GM19468 (cell line): ENCODE results near the gene RAB3IP.
"Not testable (repeated sequence)": the region's sequence is repeated elsewhere in the genome, so short reads cannot be mapped to it uniquely, and the experiment has no call there.

Experiments used
- ATAC-seq: cut with Tn5 transposase; IDR thresholded peaks from one replicate; pipeline ENCODE4 v1.9.1; 2021; ENCODE audit warnings: mild to moderate bottlenecking, moderate library complexity, moderate number of reproducible peaks; ENCODE audit not compliant: unreplicated experiment; ENCODE audit errors: extremely low read depth

Gene RAB3IP

DNA sequence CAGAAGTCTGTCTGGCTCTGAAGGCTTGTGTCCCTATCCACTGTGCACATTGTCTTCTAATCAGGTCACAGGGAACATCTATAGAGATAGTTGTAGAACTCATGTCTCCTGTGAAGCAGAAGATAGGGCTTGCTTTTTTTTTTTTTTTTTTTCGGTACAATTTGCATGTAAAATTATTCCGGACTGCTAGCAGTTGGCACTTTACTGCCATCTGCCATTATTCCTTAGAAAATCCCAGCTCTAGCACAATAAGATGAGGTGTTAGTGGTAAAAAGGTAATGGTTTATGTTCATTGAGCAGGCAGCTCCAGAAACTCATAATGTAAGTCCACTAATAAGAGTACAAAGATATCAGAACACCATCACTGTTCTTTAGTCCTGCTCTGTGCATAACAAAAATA, 95.0 kb downstream of the RAB3IP start:
- ATAC-seq: no peak

DNA sequence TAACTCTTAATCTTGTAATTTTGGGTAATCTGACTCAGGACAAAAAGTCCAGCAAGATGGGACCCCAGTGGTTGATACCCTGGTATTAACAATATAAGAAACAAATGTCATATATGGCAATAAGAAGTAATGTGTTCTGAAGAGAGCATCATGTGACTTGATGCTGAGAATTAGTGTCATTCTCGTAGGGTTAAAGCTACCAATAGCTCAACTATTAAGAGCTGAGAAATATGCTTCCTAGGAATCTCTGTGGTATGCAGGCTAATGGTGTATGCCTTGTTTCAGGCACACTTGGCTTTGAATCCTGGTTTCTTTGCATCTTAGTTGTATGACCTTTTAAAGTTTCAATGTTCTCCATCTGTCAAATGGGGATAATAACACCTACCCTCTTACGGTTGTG, 95.5 kb downstream of the RAB3IP start:
- ATAC-seq: no peak

DNA sequence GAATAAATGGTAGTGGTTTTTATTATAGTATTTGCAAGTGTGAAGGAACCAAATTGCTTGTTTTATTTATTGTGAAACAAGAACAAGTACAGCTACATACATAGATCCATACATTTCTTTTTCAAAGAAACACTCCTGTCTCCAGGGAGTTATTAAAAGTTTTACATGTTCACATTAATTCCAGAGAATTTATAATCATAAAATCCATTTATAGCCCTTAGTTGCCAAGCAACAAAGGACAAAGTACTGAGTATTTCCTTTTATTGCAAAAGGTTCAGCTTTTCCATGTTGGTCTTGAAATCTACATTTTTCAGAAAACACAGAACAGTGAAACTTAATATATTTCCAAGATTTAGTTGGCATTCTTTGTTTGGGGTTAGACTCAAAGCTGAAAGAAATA, 95.9 kb downstream of the RAB3IP start:
- ATAC-seq: no peak

DNA sequence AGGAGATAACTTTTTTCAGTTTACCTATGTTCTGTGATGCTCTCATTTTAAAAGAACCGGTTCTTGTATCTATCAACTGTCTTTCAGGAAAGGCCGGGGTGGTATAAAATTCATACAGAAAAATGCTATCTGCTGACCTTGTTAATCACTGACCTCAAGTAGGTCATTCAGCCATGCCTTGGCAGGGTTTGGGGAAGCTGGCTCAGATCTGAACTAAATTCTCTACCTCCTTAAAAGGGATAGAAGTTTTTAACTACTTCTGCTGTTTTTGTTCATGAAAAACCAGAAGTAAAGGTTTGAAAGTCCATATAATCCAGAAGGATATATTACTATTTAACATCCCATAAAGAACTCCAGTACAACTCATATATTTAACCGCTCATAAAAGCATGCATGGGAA, 96.4 kb downstream of the RAB3IP start:
- no peak for ATAC-seq

DNA sequence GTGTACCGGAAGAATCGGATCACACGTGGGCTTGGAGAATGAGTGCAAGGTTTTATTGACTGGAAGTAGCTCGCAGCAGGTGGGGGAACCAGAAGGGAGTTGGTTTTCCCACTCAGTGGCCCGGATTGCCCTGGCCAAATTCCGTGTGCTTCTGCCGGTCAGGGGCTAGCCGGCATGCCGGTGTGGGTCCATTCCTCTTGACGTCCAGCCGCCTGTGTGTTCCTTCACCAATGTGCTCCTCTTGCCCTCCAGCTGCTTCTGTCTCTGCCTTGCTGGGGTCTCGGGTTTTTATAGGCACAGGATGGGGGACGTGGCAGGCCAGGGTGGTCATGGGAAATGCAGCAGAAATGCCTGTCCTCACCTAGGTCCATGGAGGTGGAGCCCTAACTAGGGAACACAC, 97.4 kb downstream of the RAB3IP start:
- no peak for ATAC-seq

DNA sequence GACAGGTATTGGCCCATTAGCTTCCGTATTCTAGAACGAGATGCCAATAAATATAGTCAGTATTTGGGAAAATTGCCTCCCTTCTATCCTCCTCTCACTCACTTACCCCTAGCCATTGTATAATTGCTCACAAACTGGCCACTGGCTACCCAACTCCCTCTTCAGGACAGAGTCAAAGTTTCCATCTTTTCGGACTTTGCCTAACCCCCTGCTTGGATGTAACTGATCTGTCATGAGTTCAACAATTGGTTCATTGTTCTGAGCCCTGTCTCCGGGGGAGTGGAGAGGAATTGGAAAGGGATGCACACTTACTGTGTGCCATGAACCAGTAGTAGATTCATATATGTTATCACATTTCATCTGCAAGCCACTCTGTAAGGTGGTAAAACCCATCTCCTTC, 98.5 kb downstream of the RAB3IP start:
- no peak for ATAC-seq

DNA sequence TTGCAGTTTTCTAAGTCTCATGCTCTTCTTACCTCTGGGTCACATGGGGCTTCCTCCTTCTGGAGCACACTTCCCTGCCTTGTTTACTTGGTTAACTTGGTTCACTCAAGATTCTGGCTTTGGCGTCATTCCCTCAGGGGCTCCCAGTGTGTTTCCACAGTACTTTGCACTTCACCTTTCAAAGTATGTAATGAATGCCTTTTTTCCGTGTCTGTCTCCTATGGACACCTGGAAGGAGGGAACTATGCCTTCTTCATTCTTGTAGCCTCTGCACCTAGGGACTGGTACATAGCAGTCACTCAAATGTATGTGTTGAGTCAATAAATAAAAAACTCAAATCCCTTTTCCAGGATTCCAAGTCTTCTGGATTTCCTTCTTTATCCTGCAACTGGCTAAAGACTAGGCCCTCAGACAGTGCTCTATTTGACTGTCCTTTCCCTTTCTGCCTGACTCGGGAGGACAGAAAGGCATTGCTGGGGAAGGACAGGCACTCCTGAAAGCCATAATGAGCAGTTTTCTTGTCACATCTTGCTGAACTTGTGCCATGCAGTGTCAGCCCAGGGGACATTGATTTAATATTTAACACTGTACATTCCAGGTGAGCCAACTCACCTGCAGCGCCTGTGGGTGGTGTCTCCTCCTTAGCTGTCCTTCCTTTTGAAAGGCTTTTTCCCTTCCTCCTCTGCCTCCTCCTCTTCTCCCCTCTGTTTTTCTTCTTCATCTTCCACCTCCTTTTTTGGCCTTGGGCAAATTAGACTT, 99.2 kb downstream of the RAB3IP start:
- no peak for ATAC-seq

DNA sequence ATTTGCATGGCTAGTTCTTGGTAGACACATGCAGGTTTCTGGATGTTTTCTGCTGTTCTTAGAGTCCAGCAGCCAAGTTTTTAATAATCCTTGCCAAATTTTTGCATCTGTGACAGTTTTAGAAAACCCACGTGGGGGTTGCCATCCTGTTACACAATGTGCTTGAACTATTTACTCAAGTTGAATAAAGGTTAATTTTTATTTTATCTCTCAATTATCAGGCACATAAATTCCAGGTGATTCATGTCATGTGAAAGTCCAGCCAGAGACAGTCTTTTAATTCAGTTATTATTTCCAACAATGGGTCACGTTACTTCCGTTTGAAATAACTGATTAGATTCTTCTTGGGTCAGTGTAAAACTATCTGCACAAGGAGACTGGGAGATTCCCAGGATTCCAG, 102.1 kb downstream of the RAB3IP start:
- no peak for ATAC-seq

DNA sequence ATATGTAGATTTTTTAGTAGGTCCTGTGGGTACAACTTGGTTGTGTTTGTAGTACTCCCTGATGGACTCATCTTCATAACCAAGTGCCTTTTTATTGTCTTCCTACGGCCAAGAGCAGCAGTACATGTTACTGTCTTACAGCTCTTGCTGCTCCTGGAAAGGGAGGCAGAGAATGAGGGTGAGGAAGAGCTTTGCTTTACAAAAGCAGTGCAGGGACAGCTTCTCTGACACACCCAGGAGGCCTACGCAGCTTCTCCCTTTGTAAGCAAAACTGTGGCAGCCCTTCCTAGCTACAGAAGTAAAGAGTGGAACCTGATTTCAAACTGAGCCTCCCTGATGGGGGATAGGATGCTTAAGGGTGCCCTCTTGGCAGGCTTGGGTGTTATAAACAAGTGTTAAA, 104.9 kb downstream of the RAB3IP start:
- no peak for ATAC-seq

DNA sequence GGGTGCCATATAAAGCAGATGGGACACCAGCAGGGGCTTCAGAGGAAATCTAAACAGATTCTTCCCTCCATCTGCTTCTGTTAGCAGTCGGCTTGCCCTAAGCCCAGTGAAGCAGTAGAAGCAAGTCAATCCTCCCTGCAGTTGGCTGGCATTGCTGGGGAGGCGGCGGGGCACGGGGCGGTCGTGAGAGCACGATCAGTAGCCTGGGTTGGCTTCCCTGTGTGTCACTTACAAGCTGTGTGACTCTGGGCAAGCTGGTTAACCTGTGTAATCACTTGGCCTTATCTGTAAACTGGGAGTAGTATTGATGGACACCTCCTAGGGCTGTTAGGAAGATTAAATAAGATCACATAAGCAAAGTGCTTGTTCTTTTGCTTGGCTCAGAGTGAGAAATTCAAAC, 105.8 kb downstream of the RAB3IP start:
- no peak for ATAC-seq

DNA sequence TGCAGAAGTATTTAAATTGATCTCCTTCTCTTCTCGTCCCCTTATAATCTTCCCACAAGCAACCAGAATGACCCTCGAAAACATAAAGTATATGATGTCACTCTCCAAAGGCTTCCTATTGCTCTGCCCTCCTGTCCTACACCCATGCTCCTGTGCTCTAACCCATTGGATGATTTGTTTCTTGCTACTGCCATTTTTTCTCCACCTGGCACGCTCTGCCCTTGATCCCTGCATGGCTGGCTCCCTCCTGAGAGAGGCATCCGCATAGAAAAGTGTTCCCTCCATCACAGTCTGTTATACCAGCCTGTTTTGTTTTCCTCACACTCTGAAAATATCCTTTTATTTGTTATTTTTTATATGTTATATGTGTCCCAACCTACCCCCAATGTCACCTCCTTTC, 106.2 kb downstream of the RAB3IP start:
- no peak for ATAC-seq

DNA sequence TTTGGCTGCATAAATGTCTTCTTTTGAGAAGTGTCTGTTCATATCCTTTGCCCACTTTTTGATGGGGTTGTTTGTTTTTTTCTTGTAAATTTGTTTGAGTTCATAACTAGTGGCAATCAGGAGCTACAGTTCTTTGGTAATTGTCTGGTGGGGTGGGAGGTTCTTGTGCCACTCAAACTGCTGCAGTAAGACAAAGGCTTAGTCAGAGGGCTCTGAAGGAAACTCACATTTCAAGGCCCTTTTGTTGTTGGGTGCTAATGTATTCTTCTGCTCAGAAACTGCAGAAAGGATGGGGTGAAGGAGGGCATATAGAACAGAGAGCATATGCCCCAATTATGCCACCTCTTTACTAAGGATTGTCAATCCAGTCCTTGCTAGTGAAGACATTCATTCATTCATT, 108.3 kb downstream of the RAB3IP start:
- ATAC-seq: no peak

DNA sequence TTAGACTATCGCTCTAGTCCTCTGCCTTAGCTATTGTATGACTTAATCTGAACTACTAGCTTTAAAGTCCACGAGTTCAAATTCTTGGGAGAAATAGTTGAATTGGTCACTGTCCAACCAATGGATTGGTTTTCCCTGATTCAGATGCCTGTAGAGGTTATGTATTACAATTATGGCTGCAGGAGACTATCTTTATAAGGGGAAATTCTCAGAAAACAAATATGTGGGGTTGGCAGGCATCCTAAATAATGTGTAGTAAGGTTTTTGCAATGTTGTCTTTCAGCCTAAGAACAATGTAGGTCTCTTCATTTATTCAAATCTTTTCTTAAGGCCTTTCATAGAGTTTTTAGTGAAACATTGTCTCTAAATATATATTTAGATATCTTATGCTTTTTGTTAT, 113.3 kb downstream of the RAB3IP start:
- ATAC-seq: no peak

DNA sequence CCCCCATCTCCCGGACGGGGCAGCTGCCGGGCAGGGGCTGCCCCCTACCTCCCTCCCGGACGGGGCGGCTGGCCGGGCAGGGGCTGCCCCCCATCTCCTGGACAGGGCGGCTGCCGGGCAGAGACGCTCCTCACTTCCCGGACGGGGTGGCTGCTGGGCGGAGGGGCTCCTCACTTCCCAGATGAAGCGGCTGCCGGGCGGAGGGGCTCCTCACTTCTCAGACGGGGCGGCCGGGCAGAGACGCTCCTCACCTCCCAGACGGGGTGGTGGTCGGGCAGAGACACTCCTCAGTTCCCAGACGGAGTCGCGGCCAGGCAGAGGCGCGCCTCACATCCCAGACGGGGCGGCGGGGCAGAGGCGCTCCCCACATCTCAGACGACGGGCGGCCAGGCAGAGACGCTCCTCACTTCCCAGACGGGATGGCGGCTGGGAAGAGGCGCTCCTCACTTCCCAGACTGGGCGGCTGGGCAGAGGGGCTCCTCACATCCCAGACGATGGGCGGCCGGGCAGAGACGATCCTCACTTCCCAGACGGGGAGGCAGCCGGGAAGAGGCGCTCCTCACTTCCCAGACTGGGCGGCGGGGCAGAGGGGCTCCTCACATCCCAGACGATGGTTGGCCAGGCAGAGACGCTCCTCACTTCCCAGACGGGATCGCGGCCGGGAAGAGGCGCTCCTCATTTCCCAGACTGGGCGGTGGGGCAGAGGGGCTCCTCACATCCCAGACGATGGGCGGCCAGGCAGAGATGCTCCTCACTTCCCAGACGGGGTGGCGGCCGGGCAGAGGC, 114.7 kb downstream of the RAB3IP start:
- not testable (repeated sequence) for ATAC-seq

DNA sequence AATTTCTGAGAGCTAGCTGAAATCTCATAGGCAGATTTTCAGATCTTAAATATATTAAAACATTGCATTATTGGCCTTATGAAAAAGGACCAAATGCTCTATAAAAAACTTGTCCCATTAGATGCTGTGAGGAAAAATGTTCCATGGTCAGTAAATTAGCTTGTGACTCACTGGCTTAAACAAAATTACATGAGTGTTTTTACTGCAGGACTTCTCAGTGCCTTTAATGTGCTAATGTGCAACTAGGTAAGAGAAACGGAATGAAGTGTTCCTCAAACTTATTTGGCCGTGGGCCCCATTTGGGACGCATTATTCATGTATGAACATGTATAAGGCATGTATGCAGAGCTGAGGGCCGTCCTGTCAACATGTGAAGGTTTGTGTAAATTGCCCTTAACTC, 128.0 kb downstream of the RAB3IP start:
- ATAC-seq: no peak

DNA sequence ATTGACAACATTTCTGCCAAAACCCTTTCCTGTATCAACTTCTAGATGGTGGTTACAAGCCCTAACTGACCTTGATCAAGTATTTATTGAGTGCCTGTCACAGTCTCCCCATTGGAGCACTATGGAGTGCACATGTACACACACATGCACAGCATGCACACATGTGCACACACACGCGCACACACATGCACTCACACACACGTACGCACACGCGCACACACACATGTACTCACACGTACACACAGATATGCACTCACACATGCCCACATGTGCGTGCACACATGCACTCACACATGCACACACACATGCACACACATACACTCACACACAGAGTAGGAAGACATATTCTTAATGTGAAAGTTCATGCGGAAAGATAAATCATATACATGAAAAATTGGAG, 130.0 kb downstream of the RAB3IP start:
- ATAC-seq: no peak

DNA sequence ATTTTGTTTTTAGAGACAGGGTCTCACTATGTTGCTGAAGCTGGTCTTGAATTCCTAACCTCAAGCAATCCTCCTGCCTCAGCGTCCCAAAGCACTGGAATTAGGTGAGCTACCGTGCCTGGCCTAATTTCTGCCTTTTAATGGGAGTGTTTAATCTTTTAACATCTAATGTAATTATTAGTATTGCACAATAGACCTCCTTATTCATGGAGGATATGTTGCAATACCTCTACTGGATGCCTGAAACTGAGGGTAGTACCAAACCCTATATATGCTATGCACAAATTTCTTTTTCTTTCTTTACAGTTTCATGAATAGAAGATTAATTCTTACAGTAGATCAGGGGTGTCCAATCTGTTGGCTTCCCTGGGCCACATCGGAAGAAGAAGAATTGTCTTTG, 134.1 kb downstream of the RAB3IP start:
- no peak for ATAC-seq
